Measurements from ENCODE around the gene STK11. TPM values are rescaled to one million over a fixed set of nuclear protein-coding genes. Genes with fewer than 3 reads are reported as not detected.

STK11 gene
- total RNA-seq, 2 experiments from 2014 or later = 87.1 to 87.2 TPM

DNA sequence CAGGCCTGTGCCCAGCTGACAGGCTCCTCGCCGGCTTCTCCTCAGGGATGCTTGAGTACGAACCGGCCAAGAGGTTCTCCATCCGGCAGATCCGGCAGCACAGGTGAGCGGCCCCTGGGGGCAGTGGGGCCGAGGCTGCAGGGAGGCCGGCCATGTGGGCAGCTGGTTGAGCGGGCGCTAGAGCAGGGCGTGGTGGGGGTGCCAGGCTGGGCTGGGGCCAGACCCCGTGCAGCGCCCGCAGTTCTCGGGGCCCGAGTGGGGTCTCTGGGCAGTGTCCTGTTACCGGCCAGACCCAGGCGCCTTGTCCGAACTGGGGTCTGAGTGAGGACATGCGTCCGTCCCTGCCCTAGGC lies 16.3 kb downstream of the STK11 start:
- Mint-ChIP-seq H3K27ac (no peak overlapping the region), H3K36me3 (no peaks in the 10 kb centered on the region), H3K4me3 (no peak overlapping the region), H3K4me1 (no peaks in the 10 kb centered on the region), H3K9me3 (no peaks in the 10 kb centered on the region), H3K27me3 (no peaks in the 10 kb centered on the region)
- DNase-seq (no peak), ATAC-seq (ENCODE audit: low read depth) (no peak)
- POLR2A ChIA-PET = no interaction called here

DNA sequence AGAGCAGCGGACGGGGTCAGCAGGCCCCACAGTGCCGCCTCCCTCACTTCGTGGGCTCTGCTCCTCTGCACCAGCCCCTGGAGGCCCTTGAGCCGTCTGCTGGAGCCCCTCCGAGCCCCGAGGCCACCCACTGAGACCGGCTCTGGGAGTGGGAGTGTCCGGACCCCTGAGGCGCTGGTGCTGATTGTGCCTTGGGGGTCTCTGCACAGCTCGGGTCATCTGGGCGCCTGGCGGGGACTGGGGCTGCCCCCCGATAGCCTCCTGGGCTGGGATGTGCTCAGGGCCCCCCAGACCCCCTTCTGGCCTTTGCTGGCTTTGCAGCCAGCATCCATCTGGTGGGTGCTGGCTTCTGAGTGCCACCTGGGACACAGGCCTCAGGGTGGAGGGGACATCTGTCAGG lies 16.8 kb downstream of the STK11 start:
- ATAC-seq (ENCODE audit: low read depth) = no peak
- Mint-ChIP-seq H3K36me3 (no peaks in the 10 kb centered on the region), H3K4me3 (no peak overlapping the region), H3K27me3 (no peaks in the 10 kb centered on the region), H3K9me3 (no peaks in the 10 kb centered on the region), H3K27ac (no peak overlapping the region), H3K4me1 (no peaks in the 10 kb centered on the region)
- DNase-seq = no peak
- POLR2A ChIA-PET = no interaction called here

DNA sequence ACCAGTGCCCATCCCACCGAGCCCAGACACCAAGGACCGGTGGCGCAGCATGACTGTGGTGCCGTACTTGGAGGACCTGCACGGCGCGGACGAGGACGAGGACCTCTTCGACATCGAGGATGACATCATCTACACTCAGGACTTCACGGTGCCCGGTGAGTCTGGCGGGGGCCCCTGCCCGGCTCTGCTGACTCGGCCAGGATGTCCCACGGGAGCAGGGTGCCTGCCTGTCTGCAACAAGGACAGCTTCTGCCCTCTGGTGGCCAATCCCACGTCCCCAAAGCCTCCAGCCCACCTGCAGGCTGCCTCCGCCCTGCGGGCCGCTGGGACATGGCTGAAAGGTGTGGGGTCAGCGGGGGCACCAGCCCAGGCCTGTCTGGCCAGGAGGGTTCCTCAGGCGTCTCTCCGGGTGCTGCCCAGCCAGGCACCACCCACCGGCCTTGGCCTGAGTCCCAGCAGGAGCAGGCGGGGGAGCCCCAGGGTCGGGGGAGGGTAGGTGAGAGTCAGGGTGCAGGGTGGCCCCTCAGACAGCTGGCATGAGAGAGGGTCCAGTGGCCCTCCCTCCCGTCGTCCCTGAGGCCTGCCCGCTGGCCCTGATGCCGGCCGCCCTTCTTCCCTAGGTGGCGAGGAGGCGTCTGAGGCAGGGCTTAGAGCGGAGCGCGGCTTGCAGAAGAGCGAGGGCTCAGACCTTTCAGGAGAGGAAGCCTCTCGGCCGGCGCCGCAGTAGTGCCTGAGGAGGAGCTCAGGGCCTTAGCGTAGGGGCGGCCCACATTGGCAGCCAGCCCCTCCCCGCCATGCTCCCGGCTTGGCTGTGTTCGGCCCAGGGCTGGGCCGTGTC lies 17.7 kb downstream of the STK11 start:
- H3K4me3 Mint-ChIP-seq = no peak overlapping the region
- peak; percentile 38 for ATAC-seq (ENCODE audit: low read depth)
- H3K27ac Mint-ChIP-seq = no peak overlapping the region
- no peaks in the 10 kb centered on the region for H3K27me3 Mint-ChIP-seq
- POLR2A ChIA-PET = interaction anchor here (0.5 kb wide), 1 partner anchor 149 kb away, joined by 3 read pairs; no protein-coding TSS in a partner anchor
- DNase-seq = no peak
- H3K36me3 Mint-ChIP-seq = peaks cover 2% of the 10 kb centered on the region
- H3K4me1 Mint-ChIP-seq = no peaks in the 10 kb centered on the region
- H3K9me3 Mint-ChIP-seq = no peaks in the 10 kb centered on the region

DNA sequence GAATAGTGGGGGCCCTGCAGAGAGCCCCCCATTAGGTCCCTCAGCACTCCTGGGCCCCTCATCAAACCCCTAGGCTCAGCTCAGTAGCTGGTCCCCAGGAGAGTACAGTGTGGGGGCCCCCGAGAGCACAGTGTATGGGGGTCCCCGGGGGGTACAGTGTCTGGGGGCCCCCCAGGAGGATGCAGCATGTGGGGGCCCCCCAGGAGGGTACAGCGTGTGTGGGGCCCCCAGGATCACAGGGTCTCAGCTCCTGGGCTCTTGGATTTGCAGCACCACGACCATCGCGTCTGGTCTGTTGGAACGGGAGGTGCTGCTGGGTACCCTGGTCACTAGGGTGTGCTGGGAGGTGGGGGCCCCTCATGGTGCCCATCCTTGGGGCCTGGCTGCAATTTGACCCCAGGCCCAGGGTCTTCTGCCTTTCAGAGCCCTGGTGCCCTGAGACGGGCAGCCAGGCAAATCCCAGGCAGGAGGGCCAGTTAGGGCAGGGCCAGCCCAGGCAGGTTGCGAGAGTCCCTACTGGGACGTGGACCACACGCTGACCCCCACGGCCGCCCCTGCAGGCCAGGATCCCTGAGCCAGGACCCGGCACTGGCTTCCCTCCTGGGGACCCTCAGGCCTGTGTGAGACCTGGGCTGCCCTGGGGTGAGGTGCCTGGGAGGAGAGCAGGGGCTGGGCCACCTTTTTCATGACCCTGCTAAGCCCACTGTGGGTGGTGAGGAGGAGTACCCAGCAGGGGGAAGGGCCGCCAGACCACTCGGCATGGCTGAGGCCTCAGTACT lies 18.7 kb downstream of the STK11 start:
- no peak overlapping the region for H3K27ac Mint-ChIP-seq
- H3K36me3 Mint-ChIP-seq = peaks cover 2% of the 10 kb centered on the region
- no peaks in the 10 kb centered on the region for H3K9me3 Mint-ChIP-seq
- no peaks in the 10 kb centered on the region for H3K4me1 Mint-ChIP-seq
- H3K4me3 Mint-ChIP-seq = no peak overlapping the region
- DNase-seq (no peak), ATAC-seq (ENCODE audit: low read depth) (no peak)
- H3K27me3 Mint-ChIP-seq = no peaks in the 10 kb centered on the region
- POLR2A ChIA-PET = interaction anchor here (0.5 kb wide), 1 partner anchor 150 kb away, joined by 3 read pairs; no protein-coding TSS in a partner anchor

DNA sequence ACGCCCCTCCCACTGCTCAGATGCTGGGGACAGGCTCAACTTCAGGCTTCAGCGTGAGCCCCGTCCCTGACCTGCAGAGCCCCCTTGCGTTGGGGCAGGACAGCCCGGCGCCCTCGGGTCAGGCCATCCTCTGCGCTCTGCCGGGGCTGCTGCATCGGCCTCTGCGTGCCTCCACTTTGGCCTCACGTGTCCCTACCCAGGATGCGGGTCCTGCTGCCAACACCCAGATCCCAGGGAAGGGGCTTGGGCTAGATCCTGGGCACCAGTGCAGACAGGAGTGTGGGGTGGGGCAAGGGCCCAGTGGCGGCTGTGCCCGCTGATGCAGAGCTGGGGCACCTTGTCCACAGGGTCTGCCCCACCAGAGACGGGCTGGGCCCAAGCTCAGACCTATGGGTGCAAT lies 19.3 kb downstream of the STK11 start:
- Mint-ChIP-seq H3K4me1 (no peaks in the 10 kb centered on the region), H3K27me3 (no peaks in the 10 kb centered on the region), H3K27ac (no peak overlapping the region), H3K9me3 (no peaks in the 10 kb centered on the region), H3K4me3 (no peak overlapping the region), H3K36me3 (peaks cover 2% of the 10 kb centered on the region)
- no peak for DNase-seq
- POLR2A ChIA-PET = no interaction called here
- no peak for ATAC-seq (ENCODE audit: low read depth)

DNA sequence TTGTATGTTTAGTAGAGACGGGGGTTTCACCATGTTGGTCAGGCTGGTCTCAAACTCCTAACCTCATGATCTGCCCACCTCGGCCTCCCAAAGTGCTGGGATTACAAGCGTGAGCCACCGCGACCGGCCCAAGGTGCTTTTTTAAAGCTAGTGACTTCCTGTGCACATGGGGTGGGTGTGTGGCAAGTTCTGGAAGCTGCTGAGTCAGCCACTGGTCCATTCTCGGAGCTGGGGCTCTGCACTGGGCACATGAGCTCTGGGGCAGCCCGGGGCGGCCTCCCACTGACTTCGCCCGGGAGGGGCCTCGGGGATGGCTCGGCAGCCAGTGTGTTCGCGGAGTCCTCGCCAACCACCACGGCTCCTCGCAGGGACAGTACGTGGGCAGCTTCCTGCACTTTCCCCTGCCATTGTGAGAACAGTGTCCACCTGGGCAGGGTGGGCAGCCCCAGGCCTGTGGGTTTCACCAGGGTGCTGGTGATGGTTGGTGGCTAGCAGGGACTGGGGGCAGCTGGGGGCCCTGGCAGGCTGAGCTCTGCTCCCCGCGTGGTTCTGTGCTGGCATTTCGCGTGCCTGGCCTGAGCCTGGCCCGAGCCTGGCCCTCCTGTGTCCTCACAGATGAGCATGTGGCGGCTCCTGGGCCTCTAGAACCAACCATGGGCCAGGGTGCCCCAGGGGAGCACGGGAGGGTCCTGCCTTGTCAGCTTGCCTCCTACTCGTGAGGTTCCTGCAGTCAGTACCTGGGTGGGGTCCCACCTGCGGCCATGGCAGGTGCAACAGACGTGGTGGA lies 20.1 kb downstream of the STK11 start:
- peaks cover 2% of the 10 kb centered on the region for H3K36me3 Mint-ChIP-seq
- no peak overlapping the region for H3K27ac Mint-ChIP-seq
- no peaks in the 10 kb centered on the region for H3K27me3 Mint-ChIP-seq
- POLR2A ChIA-PET = no interaction called here
- ATAC-seq (ENCODE audit: low read depth) = no peak
- no peaks in the 10 kb centered on the region for H3K4me1 Mint-ChIP-seq
- H3K9me3 Mint-ChIP-seq = no peaks in the 10 kb centered on the region
- no peak for DNase-seq
- no peak overlapping the region for H3K4me3 Mint-ChIP-seq

DNA sequence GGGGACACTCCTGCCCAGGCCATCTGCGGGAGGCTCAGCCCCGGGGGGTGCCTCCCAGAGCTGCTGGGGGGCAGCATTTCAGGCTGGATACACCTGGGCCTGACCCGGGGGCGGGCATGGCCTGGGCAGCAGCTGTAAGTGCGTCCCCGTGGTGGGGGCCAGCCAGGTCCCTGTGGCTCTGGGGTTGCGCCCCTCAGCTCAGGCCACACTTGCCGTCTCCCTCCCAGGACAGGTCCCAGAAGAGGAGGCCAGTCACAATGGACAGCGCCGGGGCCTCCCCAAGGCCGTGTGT lies 20.6 kb downstream of the STK11 start:
- no peak for ATAC-seq (ENCODE audit: low read depth)

DNA sequence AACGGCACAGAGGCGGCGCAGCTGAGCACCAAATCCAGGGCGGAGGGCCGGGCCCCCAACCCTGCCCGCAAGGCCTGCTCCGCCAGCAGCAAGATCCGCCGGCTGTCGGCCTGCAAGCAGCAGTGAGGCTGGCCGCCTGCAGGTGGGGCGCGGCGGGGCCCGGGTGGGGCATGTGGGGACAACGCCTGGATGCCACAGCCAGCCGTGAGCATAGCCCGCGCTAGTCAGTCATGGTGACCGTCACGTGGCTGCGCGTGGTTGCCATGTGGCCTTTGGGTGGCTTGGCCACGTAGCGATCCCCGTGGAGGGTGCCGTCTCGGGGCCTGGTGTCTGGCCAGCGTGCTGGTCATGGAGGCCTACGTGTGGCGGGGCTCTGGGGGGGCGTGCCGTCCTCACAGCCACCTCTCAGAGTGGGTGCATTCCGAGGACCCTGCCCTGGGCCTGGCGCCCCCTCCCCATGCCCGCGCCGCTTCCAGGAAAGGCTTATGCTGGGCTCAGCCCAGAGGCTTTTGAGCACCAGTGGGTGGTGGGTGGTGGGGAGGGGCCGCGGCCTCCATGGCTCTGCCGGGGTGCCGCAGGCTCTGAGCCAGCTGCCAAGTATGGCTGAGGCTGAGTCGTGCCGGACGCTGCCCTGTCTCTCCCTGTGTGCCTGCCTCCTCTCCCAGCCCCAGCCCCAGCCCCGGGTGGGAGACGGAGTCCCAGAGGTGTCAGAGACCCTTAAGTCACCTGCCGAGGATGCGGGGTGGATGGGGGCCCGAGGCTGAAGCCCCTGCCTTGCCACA lies 21.1 kb downstream of the STK11 start:
- ATAC-seq (ENCODE audit: low read depth) = no peak
- no peak overlapping the region for H3K4me3 Mint-ChIP-seq
- POLR2A ChIA-PET = no interaction called here
- no peak for DNase-seq
- no peak overlapping the region for H3K27ac Mint-ChIP-seq
- peaks cover 2% of the 10 kb centered on the region for H3K36me3 Mint-ChIP-seq
- no peaks in the 10 kb centered on the region for H3K4me1 Mint-ChIP-seq
- H3K27me3 Mint-ChIP-seq = no peaks in the 10 kb centered on the region
- H3K9me3 Mint-ChIP-seq = no peaks in the 10 kb centered on the region

More for the DNA sequence above, 20.6 kb downstream of the STK11 start:
- no peaks in the 10 kb centered on the region for H3K27me3 Mint-ChIP-seq
- no peaks in the 10 kb centered on the region for H3K4me1 Mint-ChIP-seq
- no peak overlapping the region for H3K4me3 Mint-ChIP-seq
- H3K9me3 Mint-ChIP-seq = no peaks in the 10 kb centered on the region
- DNase-seq = no peak
- H3K36me3 Mint-ChIP-seq = peaks cover 2% of the 10 kb centered on the region
- POLR2A ChIA-PET = no interaction called here
- H3K27ac Mint-ChIP-seq = no peak overlapping the region

DNA sequence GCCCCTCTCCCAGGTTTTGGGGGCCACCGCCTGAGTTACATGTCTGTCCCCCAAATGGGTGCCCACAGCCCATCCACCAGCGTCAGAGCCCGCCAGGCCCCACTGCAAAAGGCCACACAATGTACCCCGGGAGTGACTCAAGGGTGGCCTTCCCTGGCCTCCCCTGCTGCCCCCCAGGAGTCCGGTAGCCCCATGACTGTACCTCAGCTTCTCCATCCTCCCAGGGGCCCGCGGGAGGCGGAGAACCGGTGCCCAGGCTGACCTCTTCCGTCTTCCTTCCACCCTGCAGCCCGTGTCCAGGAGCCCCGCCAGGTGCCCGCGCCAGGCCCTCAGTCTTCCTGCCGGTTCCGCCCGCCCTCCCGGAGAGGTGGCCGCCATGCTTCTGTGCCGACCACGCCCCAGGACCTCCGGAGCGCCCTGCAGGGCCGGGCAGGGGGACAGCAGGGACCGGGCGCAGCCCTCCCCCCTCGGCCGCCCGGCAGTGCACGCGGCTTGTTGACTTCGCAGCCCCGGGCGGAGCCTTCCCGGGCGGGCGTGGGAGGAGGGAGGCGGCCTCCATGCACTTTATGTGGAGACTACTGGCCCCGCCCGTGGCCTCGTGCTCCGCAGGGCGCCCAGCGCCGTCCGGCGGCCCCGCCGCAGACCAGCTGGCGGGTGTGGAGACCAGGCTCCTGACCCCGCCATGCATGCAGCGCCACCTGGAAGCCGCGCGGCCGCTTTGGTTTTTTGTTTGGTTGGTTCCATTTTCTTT lies 21.9 kb downstream of the STK11 start:
- Mint-ChIP-seq H3K4me1 (no peaks in the 10 kb centered on the region), H3K36me3 (peaks cover 2% of the 10 kb centered on the region), H3K27ac (no peak overlapping the region), H3K9me3 (no peaks in the 10 kb centered on the region), H3K27me3 (no peaks in the 10 kb centered on the region), H3K4me3 (no peak overlapping the region)
- POLR2A ChIA-PET = interaction anchor here (0.6 kb wide), 1 partner anchor 123 kb away, joined by 3 read pairs; no protein-coding TSS in a partner anchor
- DNase-seq (no peak), ATAC-seq (ENCODE audit: low read depth) (no peak)

DNA sequence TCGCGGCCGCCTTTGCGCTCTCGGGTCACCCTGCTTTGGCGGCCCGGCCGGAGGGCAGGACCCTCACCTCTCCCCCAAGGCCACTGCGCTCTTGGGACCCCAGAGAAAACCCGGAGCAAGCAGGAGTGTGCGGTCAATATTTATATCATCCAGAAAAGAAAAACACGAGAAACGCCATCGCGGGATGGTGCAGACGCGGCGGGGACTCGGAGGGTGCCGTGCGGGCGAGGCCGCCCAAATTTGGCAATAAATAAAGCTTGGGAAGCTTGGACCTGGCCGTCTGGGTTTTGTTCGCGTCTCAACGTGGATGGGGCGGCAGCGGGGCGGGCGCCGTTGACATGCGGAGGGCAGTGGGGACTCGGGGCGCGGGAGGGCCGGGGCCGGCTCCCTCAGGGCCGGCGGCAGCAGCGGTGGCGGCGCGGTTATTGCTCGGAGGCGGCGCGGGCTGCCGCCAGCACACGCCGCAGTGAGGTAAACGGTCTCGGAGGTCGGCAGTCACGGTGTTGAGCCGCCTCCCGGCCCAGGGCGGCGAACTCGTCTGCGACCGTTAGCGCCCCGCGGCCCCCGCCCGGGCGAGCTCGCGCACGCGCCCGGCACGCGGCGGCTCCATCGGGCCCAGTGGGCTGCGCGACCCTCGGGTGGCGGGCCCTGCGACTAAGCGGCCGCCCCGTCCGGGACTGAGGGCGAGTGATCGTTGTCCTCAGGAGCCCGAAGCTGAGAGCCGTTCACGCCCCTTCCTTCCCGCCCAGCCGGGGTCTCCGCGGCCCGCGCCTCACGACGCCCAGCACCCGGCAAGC lies 22.8 kb downstream of the STK11 start:
- DNase-seq = no peak
- Mint-ChIP-seq H3K36me3 (peaks cover 2% of the 10 kb centered on the region), H3K27ac (no peak overlapping the region), H3K4me1 (no peaks in the 10 kb centered on the region), H3K4me3 (no peak overlapping the region), H3K27me3 (no peaks in the 10 kb centered on the region), H3K9me3 (no peaks in the 10 kb centered on the region)
- POLR2A ChIA-PET = interaction anchor here (0.6 kb wide), 1 partner anchor 124 kb away, joined by 3 read pairs; no protein-coding TSS in a partner anchor
- ATAC-seq (ENCODE audit: low read depth) = no peak

DNA sequence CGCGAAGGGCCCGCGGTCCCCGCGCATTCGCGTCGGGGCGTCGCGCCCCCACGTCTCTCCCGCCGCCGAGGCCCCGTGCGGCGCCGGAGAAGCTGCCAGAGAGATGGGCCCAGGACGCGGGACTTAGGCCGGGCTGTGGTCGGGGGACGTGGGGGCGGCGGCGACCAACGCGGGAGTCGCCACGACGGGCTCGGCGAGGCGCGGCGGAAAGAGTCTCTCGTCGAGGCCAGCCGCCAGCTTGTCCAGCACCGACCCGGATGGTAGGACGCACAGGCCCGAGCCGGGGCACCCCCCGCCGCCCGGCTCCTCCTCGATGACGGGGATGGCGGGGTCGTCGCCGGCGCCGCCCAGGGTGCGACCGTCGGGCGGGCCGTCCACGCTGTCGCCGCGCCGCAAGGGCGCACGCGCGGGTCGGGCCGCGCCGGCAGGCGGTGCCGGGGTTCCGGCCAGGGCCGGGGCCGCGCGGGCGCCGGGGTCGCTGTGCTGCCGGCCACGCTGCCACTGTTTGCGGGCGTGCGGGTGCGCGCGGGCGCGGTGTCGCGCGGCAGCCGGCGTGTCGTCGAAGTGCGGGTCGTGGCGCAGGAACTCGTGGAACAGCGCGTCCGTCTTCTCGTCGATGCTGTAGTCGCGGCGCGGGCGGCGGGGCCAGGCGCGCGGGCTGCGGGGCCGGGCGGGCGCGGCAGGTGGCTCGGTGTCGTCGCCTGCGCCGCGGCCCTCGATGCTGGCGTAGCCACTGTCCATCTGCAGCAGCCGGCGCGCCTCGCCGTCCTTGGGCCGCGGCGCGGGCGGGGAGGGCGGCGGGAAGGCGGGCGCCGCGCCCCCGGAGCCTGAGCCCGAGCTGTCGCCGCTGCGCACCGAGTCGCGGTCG lies 23.7 kb downstream of the STK11 start:
- Mint-ChIP-seq H3K27ac (no peak overlapping the region), H3K27me3 (no peaks in the 10 kb centered on the region), H3K4me1 (no peaks in the 10 kb centered on the region), H3K9me3 (no peaks in the 10 kb centered on the region), H3K4me3 (no peak overlapping the region), H3K36me3 (peaks cover 2% of the 10 kb centered on the region)
- DNase-seq = no peak
- POLR2A ChIA-PET = no interaction called here
- no peak for ATAC-seq (ENCODE audit: low read depth)
